NB4 (cell line): Measurements from ENCODE around the gene ZMYND8.

Experiments
- MYC ChIP-seq: IDR thresholded peaks from 2 replicates; pipeline ENCODE4 v1.6.1; 2011; ENCODE audit warnings: low read depth, low read length
- POLR2A ChIP-seq: IDR thresholded peaks from 2 replicates; pipeline ENCODE4 v1.6.1; 2011; ENCODE audit warnings: mild to moderate bottlenecking; ENCODE audit not compliant: insufficient read length; ENCODE audit errors: extremely low read depth
- TF ChIP-seq, protein P1 (sequence below): IDR thresholded peaks from one replicate; pipeline ENCODE4 v1.5.1; 2012; ENCODE audit warnings: low read depth, low read length
- TF ChIP-seq, protein P2 (sequence below): IDR thresholded peaks from 2 replicates; pipeline ENCODE4 v1.6.1; 2011; ENCODE audit warnings: low read depth, low read length

DNA sequence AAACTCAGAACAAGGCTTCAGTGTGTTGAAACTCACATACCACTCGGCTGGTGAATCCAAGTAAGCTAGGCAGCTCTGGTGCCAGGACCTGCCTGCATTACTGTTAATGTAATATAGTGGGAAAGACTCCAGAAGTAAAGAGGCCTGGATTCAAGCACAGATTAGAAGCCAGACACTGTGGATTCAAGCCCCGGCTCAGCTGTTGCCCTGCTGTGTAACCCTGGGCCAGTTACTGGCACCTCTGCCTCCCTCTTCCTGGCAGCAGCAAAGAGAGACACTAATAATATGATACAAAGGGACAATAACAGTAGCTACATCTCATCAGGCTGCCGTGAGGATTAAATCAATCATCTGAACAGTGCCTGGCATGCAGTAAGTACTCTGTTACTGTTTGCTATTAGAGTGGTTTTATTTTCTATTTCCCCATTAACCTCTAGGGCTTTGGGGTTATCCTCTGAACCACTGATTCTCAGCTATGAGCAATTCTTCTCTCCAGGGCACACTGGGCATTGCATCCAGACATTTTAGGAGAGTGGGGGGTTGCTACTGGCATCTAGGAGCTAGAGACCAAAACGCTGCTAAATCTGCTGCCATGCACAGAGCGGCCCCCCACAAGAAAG, 92.9 kb downstream of the ZMYND8 start:
- TF ChIP-seq, protein P1, sequence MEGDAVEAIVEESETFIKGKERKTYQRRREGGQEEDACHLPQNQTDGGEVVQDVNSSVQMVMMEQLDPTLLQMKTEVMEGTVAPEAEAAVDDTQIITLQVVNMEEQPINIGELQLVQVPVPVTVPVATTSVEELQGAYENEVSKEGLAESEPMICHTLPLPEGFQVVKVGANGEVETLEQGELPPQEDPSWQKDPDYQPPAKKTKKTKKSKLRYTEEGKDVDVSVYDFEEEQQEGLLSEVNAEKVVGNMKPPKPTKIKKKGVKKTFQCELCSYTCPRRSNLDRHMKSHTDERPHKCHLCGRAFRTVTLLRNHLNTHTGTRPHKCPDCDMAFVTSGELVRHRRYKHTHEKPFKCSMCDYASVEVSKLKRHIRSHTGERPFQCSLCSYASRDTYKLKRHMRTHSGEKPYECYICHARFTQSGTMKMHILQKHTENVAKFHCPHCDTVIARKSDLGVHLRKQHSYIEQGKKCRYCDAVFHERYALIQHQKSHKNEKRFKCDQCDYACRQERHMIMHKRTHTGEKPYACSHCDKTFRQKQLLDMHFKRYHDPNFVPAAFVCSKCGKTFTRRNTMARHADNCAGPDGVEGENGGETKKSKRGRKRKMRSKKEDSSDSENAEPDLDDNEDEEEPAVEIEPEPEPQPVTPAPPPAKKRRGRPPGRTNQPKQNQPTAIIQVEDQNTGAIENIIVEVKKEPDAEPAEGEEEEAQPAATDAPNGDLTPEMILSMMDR, result no peak
- TF ChIP-seq, protein P2, sequence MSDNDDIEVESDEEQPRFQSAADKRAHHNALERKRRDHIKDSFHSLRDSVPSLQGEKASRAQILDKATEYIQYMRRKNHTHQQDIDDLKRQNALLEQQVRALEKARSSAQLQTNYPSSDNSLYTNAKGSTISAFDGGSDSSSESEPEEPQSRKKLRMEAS, result no peak
- no peak for TF ChIP-seq POLR2A
- no peak for TF ChIP-seq MYC
